HG03439 (cell line): Measurements from ENCODE around the gene LRSAM1.

Experiments used
- ATAC-seq: cut with Tn5 transposase; IDR thresholded peaks from one replicate; pipeline ENCODE4 v1.9.1; 2021; ENCODE audit warnings: mild to moderate bottlenecking, moderate library complexity; ENCODE audit not compliant: unreplicated experiment

LRSAM1 gene

DNA sequence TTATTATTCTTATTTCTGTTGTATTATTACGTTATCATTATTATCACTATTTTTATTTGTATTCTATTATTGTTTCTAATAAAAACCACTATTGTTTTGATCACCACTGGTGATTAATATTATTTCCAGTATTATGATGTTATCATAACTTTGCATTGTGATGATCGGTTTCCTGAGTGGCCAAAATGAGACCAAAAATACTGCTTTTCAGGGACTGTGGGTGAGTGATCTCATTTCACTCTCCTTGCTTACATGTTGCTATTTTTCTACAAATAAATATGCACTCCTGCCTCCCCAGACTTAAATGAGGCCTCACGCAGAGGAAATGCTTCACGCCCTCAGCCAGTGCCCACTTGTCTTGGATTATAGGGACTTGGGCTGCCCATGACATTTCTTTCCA lies 78.4 kb downstream of the LRSAM1 start:
- no peak for ATAC-seq

DNA sequence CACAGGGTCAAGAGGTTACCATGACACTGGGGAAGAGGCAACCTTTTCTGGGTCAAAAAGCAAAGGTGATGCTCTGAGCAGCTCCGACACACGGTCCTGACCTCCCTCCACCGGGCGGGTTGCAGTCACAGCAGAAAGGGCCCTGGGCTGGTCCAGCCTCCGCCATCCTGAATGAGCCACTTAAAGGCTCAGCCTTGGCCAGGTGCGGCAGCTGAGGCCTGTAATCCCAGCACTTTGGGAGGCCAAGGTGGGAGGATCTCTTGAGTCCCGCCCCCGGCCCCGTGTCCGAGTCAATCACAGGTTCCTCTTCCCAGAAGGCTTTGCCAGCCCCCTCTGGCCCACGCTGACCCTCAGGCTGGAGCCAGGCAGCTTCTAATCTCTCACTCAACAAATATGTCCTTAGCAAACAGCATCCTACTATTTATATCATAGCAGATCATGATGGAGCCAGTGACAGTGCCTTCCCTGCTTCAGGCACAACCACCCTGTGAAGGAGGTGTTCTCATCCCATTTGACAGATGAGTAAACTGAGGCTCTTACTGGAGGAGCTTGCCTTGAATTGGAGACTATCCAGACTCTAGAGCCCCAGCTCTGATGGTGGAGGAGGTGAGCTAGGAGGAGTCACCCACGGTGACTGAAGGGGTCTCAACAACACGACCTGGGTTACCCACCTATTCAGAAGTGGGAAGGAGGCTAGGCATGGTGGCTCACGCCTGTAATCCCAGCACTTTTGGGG lies 79.1 kb downstream of the LRSAM1 start:
- no peak for ATAC-seq

DNA sequence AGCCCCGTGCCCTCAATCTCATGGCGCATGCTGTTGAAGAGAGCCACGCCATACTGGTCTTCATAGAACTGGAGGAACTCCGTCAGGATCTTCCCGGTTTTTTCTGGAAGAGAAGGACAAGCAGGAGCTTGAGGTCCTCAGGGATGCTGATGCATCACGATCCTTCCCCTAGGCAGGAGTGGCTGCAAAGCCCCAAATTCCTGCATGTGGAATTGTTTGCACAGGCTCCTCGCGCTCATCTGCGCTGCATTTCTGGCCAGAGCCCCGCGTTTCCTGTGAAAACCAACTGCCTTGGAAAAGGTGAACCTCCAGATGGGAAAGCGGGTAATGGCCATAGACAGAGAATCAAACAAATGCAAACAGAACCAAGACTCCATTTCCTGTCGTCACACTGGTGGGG lies 80.4 kb downstream of the LRSAM1 start:
- ATAC-seq = no peak

DNA sequence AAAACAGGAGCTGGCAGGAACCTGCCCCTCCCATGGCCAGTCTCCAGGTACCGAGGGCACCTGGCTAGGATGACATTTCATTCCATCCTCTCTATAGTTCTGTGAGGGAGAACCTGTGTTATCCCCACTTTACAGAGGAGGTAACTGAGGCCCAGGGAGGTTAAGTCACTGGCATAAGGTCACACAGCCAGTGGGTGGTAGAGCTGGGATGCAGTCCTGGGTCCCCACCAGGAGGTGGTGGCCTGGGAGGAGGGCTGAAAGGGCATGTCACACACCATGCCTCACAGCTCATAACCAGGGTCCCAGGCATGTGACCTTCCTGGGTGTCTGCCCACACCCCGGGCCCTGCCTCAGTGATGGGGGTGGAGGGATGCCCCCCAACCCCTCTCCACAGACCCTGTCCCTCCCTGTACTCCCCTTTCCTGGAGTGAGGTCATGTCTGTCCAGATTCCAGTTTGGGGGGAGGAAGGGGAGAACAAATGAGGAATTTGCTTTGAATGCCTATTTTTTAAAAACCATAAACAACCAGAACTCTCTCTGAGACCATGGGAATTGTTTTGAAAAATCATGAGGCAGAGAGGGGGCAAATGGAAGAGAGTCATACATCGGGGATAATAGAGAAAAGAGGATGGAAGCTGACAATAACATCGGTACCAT lies 83.1 kb downstream of the LRSAM1 start:
- ATAC-seq = no peak

DNA sequence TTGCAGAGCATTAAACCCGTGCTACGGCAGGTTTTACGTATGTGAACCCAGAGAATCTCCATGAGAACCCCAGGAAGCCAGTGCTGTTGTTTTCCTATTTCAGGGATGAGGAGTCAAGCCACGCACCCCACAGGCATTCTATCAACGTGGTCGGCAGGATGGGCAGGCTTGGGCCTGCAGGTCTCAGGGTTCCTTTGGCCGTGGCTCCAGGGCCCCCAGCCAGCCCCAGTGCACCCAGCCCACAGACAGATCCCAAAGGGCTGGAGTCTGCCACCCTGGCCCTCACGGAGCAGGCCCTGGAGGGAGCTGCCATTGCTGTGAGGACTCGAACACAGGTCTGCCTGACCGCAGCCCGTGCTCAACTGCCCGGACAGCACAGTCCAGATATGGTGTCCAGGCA lies 83.6 kb downstream of the LRSAM1 start:
- no peak for ATAC-seq

DNA sequence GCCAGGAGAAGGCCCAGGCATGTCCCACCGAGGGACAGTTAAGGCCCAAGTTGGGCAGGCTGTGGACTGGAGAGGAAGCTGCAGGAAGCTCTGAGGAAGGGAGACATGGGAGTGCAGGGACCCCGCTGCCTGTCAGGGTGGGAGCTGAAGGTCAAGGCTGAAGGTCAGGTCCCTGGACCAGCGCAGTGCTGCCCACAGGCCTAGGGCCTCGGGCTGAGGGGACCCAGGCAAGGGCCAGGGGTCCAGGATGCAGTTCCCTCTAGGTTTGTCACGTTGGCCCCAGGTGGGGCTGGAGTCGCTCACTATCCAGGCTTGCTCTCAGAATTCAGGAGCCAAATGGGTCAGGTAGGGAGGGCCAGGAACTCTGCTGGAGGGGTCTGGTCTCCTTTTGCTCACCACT lies 84.1 kb downstream of the LRSAM1 start:
- ATAC-seq = no peak

DNA sequence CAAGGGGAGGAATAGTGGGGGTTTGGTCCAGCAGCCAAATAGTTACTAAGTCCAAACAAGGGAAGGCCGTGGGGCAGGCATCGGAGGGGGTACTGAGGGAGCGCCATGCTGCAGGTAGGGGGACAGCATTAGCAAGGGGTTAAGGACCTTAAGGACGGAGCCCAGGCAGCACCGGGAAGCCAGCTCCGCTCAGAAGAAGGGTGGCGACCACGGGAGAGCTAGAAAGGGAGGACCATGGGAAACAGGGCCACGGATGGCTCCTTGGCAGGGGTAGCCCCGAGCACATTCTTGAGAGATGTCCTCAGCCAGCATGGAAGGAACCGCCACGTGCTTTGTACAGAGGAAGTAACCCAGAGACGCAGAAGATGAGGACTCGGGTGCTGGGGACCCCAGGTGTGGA lies 84.5 kb downstream of the LRSAM1 start:
- no peak for ATAC-seq

DNA sequence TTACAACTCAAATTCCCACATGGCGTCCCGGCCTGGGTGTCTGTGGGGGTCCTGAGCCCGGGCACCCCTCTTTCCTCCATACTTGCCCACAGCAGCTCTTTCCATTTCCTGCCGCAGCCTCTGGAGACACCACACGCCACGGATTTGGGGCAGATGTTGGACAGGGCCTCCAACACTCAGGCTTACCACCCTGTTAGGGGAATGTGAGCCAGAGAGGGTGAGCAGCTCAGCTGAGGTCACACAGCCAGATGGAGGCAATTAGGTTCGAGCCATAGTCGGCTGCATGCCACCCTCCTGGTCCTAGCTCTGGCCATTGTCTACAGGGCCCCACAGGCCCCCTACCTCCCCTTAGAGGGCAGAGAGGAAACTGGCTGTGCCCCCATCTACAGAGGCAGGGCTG lies 85.2 kb downstream of the LRSAM1 start:
- ATAC-seq = no peak

DNA sequence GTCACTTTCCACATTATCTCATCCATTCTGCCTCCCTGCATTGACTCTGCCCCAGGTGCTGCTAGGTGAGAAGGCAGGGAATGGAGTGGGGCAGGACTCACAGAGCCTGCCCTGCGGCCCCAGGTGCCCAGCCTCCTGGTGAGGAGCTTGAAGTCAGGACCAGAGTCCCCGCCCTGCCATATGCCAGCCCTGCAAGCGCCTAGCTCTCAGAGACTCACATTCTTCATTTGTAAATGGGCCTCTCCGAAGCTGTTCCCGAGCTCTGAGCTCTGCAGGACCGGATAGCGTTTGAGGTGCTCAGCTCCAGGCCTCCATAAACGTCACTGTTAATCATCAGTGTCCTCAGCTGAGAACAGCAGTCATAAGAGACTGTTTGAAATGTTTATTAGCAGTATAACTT lies 85.7 kb downstream of the LRSAM1 start:
- ATAC-seq = no peak

DNA sequence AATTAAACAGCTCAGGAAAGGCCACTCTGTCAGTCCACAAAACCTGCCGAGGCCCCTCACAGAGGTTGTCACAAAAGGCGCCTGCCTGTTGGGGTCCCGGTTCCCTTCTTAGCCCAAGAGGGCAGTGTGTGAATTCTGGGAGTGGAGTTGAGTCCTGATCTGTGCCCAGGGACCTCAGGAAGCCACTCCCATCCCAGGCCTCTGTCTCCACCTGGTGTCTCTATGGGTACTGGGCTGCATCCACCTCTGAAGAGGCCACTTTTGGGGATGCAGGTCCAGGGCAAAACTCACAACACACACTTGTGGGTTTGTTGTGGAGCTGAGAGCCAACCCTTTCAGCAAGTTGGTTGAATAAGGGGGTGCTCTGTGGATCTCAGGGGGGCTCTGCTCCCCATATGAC lies 86.5 kb downstream of the LRSAM1 start:
- no peak for ATAC-seq

DNA sequence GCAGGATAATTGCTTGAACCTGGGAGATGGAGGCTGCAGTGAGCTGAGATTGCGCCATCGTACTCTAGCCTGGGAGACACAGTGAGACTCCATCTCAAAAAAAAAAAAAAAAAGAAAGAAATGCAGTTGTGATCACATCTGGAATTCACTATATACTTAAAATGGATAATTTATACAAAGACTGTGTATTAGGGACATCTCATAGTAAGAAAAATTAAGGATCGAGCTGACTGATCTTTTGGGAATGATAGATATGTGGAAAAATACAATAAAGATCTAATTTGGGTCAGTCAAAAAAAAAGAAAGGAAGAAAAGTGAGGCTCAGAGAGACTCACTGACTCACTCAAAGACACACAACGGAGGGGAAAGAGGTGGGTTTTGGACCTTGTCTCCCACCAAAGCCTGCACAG lies 87.5 kb downstream of the LRSAM1 start:
- no peak for ATAC-seq

DNA sequence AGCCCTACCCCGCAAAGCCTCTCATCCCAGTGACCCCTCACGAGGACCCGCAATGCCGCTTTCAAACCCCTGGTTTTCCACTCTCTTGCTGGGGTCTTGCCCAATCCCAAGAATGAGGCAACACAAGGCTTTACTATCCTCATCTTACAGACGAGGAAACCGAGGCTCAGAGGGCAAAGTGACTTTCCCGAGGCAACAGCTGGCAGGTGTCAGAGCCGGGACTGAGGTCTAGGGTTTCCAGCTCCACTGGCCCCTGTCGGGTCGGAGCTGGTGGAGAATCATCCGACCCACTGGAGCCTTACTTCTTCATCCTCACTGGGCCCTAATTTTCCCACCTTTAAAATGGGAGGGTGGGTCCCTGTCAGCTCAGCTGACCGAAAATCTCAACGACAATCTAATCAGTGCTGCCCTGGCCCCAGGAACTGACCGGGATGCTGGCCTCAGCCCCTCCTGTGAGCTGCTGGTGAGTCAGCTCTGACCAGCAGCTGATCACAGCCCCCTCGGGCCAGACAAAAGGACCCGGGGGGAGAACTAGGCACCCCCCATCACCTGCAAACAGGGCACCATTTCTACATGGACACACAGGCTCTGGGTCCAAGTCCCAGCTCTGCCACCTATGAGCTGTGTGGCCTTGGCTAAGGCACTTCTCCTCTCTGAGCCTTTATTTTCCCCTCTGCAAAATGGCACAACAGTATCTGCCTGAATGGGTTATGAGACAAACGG lies 88.1 kb downstream of the LRSAM1 start:
- ATAC-seq = no peak

DNA sequence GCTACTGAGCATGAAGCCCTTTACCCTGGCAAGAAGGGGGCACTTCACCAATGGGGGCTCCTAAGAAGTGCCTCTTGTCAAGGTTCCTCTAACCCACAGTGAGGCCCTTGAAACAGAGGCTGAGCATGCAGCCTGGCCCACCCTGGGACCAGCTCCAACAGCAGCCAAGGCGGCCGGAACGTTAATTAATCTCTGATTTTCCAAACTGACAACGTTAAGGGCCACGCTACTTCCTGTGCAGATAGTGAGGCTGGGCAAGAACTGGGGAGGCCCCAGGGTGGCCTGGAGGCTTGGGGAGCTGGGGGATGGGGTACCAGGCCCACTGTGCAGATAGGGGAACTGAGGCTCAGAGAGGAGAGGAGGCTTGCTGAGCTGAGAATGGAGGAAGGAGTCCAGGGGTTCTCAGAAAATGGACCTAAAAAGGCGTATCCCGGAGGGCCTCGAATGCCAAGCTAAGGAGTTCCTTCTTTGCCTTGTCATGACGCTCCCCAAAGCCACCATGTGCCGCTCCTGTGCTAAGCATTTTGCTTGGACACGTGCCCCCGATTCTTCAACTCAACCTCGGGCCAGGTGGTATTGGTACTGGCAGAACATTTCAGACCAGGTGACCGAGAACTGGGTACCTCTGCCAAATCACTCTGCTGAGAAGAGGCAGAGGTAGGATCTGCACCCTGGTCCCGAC lies 88.8 kb downstream of the LRSAM1 start:
- ATAC-seq = no peak

DNA sequence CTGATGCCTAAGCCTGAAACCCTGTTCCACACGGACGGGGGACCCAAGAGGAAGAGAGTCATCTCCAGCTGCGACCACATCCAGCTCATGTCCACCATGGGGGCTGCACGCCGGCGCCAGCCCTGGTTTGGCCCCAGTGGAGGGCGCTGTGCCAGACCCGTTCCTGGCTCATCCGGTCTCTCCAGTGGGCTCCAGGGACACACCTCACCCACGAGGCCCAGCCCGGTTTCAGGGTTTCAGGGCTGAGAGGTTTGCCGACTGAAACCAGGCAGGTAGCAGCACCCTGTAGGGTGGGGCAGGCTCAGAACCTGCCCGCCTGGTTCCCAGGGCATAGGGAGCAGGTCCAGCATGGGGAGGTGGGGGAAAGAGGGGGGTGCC lies 89.3 kb downstream of the LRSAM1 start:
- ATAC-seq = no peak

DNA sequence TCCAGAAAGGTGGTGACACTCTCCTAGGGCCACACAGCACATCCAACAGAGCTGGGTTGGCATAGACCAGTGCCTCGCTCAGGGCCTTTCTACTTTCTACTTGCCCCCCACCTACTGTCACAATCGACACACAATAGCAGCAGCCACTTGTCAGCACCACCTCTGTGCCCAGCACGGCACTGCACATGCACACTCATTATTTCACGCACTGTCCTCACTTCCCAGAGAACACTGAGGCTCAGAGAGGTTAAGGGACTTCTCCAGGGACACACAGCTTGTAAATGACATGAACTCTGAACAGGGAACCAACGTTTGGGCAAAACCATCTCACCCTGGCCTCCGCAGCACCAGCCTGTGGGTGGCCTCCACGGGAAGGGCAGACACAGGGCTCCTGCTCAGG lies 89.9 kb downstream of the LRSAM1 start:
- no peak for ATAC-seq

DNA sequence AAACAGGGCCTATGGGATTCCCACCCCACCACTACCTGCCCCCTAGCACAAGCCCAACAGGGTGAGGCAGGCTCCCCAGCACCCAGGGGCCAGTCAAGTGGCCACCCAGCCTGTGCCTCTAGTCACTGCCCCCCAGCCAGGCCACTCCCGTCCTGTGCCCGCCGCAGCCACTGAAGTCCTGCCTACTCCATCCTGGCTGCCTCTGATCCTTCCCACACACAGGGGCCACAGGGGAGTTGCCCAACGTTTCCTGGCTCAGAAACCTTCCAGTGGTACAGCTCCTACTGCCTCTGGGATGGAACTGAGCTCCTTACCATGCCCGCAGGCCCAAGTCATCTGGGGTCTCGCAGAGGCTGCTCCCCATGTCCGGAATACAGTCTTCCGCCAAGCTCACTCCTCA lies 90.6 kb downstream of the LRSAM1 start:
- no peak for ATAC-seq

DNA sequence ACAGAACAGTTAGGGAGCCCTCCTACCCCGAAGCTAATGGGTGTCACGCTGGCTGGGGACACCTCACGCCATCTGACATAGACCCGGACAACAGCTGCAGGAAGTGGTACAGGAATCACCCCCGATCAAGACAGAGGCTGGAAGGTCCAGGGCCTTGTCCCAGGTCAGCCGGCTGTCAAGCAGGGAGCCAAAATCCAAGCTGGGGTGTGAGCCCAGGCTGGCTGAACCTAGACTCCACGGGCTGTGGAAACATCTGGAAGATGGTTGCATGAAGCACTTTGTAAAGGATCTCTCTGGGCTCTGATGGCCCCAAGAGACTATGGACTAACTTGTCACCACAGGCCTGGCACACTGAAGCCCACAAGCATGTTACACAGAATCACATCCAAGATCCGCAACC lies 91.9 kb downstream of the LRSAM1 start:
- ATAC-seq = no peak

DNA sequence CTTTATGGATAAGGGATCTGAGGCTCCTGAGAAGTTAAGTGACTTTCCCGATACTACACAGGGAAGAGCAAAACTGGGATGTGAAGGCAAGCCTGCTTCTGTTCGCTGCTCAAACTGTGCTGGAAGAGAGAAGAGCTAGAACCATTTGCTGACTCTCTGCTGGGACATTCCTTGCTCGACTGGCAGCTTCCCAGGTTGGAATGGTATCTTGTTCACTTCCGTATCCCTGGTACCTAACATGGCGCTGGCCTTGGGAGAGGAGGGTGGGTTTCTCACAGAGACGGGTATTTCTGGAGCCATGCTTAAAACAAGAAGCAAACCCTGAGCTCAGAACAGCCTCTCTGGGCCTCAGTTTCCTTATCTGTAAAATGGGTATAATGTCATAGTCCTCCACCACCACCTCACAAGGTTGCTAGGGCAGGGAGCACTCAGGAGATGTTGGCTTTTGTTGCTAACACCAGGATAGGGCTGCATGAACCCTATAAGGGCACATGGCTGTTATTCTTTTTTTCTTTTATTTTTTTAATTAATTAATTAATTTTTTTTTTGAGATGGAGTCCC lies 92.7 kb downstream of the LRSAM1 start:
- ATAC-seq = no peak

DNA sequence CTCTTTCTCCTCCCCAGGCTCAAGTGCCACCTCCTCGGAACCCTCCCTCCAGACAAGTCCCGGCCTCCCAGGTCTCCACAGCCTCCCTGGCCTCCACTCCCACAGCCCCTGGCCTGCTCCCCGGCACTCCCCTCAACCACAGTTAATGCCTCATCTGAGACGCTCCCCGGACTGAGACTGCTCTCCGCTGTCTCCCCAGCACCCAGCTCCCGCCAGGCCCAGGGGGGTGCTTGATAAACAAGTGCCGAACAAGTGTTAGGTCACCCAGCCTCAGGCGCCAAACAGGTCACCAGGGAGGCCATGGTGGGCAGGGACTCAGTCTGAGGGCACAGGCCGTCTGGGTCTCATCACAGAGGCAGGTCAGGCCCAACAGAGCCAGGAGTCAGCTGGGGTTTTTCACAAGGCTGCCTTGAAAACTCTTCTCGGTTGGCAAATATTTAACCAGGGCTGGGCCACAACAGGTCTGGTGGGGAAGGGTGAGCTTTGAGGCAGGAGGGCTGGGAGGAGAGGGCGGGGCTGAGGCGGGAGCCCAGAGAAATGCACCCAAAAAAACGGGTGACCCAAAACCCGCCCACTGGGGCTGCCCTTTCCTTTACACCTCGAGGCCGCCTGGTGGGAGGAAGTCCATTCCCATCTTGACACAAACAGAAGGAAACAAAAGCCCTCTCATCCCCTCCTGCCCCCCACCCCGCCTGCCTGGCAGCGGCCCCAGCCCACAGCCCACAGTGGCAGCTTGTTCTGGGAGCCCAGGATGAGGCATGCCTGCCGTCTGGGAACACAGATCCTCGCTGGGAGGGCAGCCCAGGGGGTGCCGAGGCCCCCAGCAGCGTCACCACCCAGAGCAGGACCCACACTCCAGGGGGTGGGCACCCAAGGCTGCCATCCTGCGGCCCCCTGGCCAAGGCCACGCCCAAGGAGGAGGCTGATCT lies 94.2 kb downstream of the LRSAM1 start:
- ATAC-seq = no peak

DNA sequence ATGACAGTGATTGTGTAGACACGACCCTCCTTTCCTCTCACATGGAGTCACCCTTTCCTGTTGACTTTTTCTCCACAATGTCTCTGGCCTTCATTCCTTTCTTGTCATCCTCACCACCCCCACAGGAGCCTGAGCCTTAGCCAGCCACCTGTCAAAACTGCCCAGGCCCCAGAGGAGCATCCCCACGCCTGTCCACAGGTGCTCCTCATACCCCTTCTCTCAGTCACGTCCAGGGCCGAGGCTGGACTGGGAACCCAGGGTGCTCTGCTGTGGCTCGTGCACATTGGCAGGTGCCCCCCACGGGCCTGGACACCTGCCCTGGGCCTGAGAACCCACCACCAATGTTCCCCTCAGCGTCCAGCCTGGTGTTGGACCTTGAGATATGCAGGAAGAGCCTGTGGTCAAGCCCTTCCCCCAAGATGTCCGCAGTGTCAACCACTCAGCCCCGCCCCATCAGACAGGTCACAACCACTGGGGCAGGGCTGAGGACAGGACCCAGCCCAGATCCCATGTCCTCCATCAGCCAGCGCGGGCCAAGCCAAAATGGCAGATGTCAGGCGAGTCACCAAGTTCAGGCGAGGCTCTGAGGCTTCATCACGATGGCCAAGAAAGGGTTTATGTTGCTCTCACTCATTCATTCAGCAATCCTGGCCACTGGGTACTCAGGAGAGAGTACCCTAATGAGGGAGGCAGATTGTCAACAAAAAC lies 95.0 kb downstream of the LRSAM1 start:
- no peak for ATAC-seq
